ENCODE measurements around the gene ZNF777.

DNA sequence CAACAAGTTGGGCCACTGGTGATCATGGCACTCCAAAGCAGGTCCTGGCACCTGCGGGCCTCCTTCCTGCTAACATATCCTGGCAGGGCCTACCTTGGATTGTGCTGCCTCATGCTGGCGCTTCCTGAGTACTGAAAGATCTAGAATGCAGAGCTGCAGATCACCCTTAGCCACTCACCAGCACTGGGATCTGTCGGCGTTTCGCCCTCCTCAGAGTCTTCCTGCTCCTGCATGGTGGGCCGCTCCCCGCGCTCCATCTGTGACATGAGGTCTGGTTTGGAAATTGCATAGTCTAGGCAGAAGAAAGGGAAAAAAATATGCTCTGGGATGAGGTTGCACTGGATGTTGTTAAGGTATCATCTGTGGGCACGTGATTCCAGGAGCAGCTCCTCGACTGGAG is 10.0 kb downstream of the ZNF777 start:
- TF ChIP-seq POLR2A (IDR thresholded peaks at IDR 0.05; ENCODE audit: low read depth, low read length) = no peak
- no peak for TF ChIP-seq RAD21 (IDR thresholded peaks at IDR 0.05; ENCODE audit: low read length)
- TF ChIP-seq, protein P1, sequence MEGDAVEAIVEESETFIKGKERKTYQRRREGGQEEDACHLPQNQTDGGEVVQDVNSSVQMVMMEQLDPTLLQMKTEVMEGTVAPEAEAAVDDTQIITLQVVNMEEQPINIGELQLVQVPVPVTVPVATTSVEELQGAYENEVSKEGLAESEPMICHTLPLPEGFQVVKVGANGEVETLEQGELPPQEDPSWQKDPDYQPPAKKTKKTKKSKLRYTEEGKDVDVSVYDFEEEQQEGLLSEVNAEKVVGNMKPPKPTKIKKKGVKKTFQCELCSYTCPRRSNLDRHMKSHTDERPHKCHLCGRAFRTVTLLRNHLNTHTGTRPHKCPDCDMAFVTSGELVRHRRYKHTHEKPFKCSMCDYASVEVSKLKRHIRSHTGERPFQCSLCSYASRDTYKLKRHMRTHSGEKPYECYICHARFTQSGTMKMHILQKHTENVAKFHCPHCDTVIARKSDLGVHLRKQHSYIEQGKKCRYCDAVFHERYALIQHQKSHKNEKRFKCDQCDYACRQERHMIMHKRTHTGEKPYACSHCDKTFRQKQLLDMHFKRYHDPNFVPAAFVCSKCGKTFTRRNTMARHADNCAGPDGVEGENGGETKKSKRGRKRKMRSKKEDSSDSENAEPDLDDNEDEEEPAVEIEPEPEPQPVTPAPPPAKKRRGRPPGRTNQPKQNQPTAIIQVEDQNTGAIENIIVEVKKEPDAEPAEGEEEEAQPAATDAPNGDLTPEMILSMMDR (conservative IDR thresholded peaks at IDR 0.05; ENCODE audit: low read depth, low read length) = no peak
- TF ChIP-seq MAZ (IDR thresholded peaks at IDR 0.05; ENCODE audit: borderline replicate concordance, low read depth, low read length) = no peak
- TF ChIP-seq RCOR1 (IDR thresholded peaks at IDR 0.05; ENCODE audit: insufficient replicate concordance, low read length) = no peak
- no peak for TF ChIP-seq MXI1 (IDR thresholded peaks at IDR 0.05; ENCODE audit: borderline replicate concordance, low read depth, low read length)
- TF ChIP-seq SMC3 (IDR thresholded peaks at IDR 0.05; ENCODE audit: low read depth, low read length) = no peak
- TF ChIP-seq, protein P2, sequence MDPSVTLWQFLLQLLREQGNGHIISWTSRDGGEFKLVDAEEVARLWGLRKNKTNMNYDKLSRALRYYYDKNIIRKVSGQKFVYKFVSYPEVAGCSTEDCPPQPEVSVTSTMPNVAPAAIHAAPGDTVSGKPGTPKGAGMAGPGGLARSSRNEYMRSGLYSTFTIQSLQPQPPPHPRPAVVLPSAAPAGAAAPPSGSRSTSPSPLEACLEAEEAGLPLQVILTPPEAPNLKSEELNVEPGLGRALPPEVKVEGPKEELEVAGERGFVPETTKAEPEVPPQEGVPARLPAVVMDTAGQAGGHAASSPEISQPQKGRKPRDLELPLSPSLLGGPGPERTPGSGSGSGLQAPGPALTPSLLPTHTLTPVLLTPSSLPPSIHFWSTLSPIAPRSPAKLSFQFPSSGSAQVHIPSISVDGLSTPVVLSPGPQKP (IDR thresholded peaks at IDR 0.05; ENCODE audit: borderline replicate concordance, low read depth, low read length) = no peak
- TF ChIP-seq MAFK (IDR thresholded peaks at IDR 0.05; ENCODE audit: low read depth, low read length) = no peak
- TF ChIP-seq CEBPB (IDR thresholded peaks at IDR 0.05; ENCODE audit: low read depth, low read length) = no peak
- TF ChIP-seq, protein P3, sequence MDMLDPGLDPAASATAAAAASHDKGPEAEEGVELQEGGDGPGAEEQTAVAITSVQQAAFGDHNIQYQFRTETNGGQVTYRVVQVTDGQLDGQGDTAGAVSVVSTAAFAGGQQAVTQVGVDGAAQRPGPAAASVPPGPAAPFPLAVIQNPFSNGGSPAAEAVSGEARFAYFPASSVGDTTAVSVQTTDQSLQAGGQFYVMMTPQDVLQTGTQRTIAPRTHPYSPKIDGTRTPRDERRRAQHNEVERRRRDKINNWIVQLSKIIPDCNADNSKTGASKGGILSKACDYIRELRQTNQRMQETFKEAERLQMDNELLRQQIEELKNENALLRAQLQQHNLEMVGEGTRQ (IDR thresholded peaks at IDR 0.05; ENCODE audit: low read depth, low read length) = no peak
- TF ChIP-seq RFX5 (IDR thresholded peaks at IDR 0.05; ENCODE audit: low read depth, low read length) = no peak
- TF ChIP-seq FOS (IDR thresholded peaks at IDR 0.05; ENCODE audit: low read depth, low read length) = no peak

All from IMR-90 (cell line).